ENCODE results near the gene PEX11A.

Gene PEX11A

GRCh38 chr15:89725064-89725463, 34.5 kb upstream of the PEX11A start:
- Histone ChIP-seq H3K9me2 (ENCODE audit: low read depth, low read length) (no peaks in the 10 kb centered on the region), H2AFZ (ENCODE audit: low read length) (no peak overlapping the region), H3K4me3 (ENCODE audit: low read depth, low read length, poor library complexity, severe bottlenecking) (no peak overlapping the region), H3K4me1 (ENCODE audit: insufficient read depth, low read length, severe bottlenecking) (no peaks in the 10 kb centered on the region), H3F3A (ENCODE audit: insufficient read depth, low read length) (no peaks in the 10 kb centered on the region), H3K79me2 (ENCODE audit: insufficient read depth, low read length) (no peaks in the 10 kb centered on the region), H3K9me3 (ENCODE audit: low read length) (peaks cover 6% of the 10 kb centered on the region), H4K20me1 (ENCODE audit: insufficient read depth, low read length) (no peaks in the 10 kb centered on the region), H3K36me3 (ENCODE audit: insufficient read depth, low read length) (no peaks in the 10 kb centered on the region), H3K9ac (ENCODE audit: low read length) (no peak overlapping the region), H3K4me2 (ENCODE audit: low read length) (no peak overlapping the region), H3K27me3 (ENCODE audit: insufficient read depth, low read length) (no peaks in the 10 kb centered on the region), H3K27ac (ENCODE audit: low read depth, low read length, poor library complexity, severe bottlenecking) (no peak overlapping the region)
- TF ChIP-seq EZH2 (IDR thresholded peaks at IDR 0.05; ENCODE audit: borderline replicate concordance, low read length), result no peak
- TF ChIP-seq CTCF (IDR thresholded peaks at IDR 0.05; ENCODE audit: low read length), result no peak

- Histone ChIP-seq H4K20me1 (ENCODE audit: insufficient read depth, low read length) (no peaks in the 10 kb centered on the region), H3K9ac (ENCODE audit: low read length) (no peak overlapping the region), H3K36me3 (ENCODE audit: insufficient read depth, low read length) (no peaks in the 10 kb centered on the region), H3K79me2 (ENCODE audit: insufficient read depth, low read length) (no peaks in the 10 kb centered on the region), H3K4me2 (ENCODE audit: low read length) (no peak overlapping the region), H3K27me3 (ENCODE audit: insufficient read depth, low read length) (no peaks in the 10 kb centered on the region), H3K4me1 (ENCODE audit: insufficient read depth, low read length, severe bottlenecking) (no peaks in the 10 kb centered on the region), H2AFZ (ENCODE audit: low read length) (no peak overlapping the region), H3K9me2 (ENCODE audit: low read depth, low read length) (no peaks in the 10 kb centered on the region), H3K27ac (ENCODE audit: low read depth, low read length, poor library complexity, severe bottlenecking) (no peak overlapping the region), H3K4me3 (ENCODE audit: low read depth, low read length, poor library complexity, severe bottlenecking) (no peak overlapping the region), H3F3A (ENCODE audit: insufficient read depth, low read length) (no peaks in the 10 kb centered on the region), H3K9me3 (ENCODE audit: low read length) (peaks cover 6% of the 10 kb centered on the region)
- no peak for TF ChIP-seq CTCF (IDR thresholded peaks at IDR 0.05; ENCODE audit: low read length)
- no peak for TF ChIP-seq EZH2 (IDR thresholded peaks at IDR 0.05; ENCODE audit: borderline replicate concordance, low read length)
Observed at GRCh38 chr15:89724621-89725020, 34.1 kb upstream of the PEX11A start.

DNA sequence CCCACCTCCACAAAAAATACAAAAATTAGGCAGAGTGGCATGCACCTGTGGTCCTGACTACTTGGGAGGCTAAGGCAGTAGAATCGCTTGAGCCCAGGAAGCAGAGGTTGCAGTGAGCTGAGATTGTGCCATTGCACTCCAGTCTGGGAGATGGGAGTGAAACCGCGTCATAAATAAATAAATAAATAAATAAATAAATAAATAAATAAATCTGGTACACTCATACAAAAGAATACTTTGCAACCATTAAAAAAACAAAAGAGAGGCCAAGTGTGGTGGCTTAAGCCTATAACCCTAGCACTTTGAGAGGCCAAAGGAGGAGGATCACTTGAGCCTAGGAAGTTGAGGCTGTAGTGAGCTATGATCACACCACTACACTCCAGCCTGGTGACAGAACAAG, 32.5 kb upstream of the PEX11A start:
- TF ChIP-seq EZH2 (IDR thresholded peaks at IDR 0.05; ENCODE audit: borderline replicate concordance, low read length) (no peak), CTCF (IDR thresholded peaks at IDR 0.05; ENCODE audit: low read length) (no peak)
- Histone ChIP-seq H3K27ac (ENCODE audit: low read depth, low read length, poor library complexity, severe bottlenecking) (no peak overlapping the region), H3K9ac (ENCODE audit: low read length) (no peak overlapping the region)

More for the DNA sequence above, 32.5 kb upstream of the PEX11A start:
- Histone ChIP-seq H3K27me3 (ENCODE audit: insufficient read depth, low read length) (no peaks in the 10 kb centered on the region), H3K9me3 (ENCODE audit: low read length) (peaks cover 6% of the 10 kb centered on the region), H3K4me1 (ENCODE audit: insufficient read depth, low read length, severe bottlenecking) (no peaks in the 10 kb centered on the region), H3K36me3 (ENCODE audit: insufficient read depth, low read length) (no peaks in the 10 kb centered on the region), H4K20me1 (ENCODE audit: insufficient read depth, low read length) (no peaks in the 10 kb centered on the region), H3F3A (ENCODE audit: insufficient read depth, low read length) (no peaks in the 10 kb centered on the region), H3K4me3 (ENCODE audit: low read depth, low read length, poor library complexity, severe bottlenecking) (no peak overlapping the region), H3K4me2 (ENCODE audit: low read length) (no peak overlapping the region), H2AFZ (ENCODE audit: low read length) (no peak overlapping the region), H3K9me2 (ENCODE audit: low read depth, low read length) (no peaks in the 10 kb centered on the region), H3K79me2 (ENCODE audit: insufficient read depth, low read length) (no peaks in the 10 kb centered on the region)

Measured in OCI-LY1 (cell line).